Measurements from ENCODE around the gene PITRM1.
A peak's percentile ranks its signal among the peaks of the same experiment; 100 is the strongest.
"Not testable (repeated sequence)": the region's sequence is repeated elsewhere in the genome, so short reads cannot be mapped to it uniquely, and the experiment has no call there.

PITRM1 gene

DNA sequence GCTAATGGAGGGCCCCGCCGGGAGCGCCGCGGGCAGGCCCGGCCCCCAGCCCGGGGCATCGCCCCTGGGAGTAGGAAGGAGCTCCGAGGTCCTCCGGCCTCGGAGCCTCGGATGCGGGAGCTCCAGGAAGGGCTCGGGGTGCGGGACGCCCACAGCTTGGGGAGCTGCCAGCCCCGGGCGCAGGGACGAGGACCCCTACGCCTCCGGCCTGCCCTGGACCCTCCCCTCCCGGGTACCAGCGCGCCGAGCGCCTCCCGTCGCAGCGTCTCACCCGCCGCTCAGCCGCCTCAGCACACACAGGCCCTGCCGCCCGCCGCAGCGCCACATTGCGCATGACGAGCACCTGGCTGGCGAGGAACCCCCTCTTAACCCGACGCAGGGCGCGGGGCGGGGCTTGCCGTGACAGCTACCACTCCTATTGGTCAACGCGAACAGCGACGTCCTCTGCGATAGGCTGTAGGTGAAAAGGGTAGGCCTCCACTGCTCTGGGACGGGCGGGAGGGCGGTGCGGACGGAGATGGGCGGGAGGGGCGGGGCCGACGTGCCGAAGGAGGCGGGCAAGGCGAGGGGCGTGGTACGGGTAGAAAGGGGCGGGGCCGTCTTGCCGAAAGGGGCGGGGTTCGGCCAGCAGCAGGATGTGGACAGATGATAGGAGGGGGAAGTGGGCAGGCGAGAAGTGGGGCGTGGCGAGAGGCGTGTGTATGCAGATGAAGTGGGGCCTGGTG is at the start of gene PITRM1:
Gene PITRM1, minus strand, starts transcription at position 337 of the 725 bp plus-strand sequence. Its CDS starts 10 bp downstream, at position 327.
- peak; percentile 99 for DNase-seq (ENCODE audit: low spot score)

DNA sequence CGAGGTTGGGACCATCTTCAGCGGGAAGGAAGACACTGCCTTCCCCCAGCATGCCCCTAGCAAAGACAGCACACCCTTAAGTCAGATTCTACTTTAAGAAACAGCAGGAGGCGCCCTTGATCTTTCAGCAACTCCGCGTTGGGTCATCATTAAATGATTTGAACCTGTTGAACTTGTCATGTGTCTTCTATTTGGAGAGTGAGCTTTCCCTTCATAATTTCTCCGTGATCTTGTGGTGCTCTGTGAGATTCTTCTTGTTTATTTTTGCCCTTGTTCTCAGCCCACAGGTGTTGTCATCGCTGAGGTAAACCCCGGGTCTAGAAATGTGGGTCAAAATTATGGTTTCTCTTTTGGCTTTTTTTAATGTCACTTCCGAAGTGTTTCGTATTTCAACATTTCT is 49.5 kb upstream of the PITRM1 start:
- DNase-seq (ENCODE audit: low spot score), result peak; percentile 53

DNA sequence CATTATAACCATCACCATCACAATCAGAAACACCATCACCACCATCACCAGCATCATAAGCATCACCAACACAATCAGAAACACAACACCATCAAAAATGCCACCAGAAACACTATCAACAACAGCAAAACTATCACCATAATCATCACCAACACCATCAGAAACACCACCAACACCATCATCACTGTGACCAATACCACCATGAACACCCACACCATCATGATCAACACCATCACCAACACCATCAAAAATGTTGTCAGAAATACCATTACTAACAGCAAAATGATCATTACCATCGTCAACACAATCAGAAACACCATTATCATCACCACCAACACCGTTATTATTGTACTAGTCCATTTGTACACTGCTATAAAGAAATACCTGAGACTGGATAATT is 49.0 kb upstream of the PITRM1 start:
- not testable (repeated sequence) for DNase-seq (ENCODE audit: low spot score)

DNA sequence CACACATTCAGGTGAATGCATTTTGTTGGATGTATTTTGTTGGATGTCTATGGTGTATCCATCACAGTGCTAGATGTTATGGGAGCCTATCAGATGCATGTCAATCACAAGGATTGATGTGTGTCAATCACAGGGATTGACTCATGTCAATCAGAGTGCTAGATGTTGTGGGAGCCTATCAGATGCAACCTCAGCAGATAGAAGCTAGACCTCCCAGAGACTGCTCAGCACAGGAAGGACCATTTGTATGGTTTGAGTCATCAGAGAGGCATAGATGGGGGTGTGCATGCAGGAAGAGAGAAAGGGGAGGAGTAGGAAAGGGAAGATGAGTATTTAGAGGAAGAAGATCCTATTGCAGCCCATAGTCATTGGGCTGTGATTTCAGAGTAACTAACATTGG is 48.3 kb upstream of the PITRM1 start:
- DNase-seq (ENCODE audit: low spot score), result peak; percentile 37

- not testable (repeated sequence) for DNase-seq (ENCODE audit: low spot score)
Measured at GRCh38 chr10:3219021-3219628, 46.5 kb upstream of the PITRM1 start.

DNA sequence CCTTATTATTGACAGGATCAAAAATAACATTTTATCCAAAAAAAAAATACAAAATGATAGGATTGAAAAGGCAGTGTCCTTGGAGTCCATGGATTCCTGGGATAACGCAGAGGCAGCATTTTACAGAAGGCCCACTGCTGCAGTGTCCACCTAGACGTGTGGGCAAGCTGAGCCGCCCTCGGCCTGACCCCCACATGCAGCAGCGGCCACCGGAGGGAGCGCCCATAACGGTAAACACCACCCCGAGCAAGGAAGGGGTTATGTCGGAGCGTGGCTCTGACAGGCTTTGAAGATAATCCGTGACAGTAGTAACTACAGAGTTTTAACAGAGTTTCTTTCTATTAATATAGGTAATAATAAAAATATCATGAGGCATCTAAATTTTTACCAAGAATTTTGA is 45.3 kb upstream of the PITRM1 start:
- DNase-seq (ENCODE audit: low spot score), result no peak

DNA sequence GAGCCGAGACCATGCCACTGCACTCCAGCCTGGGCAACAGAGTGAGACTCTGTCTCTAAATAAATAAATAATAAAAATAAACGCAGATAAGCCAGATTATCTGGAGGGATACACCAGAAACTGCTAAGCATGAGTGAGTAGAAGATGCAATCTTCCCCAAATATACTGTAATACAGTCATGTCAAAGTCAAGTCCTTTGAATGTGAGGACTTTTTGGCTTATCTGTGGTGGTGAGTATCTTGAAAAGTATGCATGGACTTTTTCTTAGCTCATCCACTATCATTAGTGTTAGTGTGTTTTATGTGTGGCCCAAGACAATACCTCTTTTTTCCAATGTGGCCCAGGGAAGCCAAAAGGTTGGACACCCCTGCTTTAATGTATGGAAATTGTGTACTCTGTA is 44.7 kb upstream of the PITRM1 start:
- DNase-seq (ENCODE audit: low spot score), result peak; percentile 69

DNA sequence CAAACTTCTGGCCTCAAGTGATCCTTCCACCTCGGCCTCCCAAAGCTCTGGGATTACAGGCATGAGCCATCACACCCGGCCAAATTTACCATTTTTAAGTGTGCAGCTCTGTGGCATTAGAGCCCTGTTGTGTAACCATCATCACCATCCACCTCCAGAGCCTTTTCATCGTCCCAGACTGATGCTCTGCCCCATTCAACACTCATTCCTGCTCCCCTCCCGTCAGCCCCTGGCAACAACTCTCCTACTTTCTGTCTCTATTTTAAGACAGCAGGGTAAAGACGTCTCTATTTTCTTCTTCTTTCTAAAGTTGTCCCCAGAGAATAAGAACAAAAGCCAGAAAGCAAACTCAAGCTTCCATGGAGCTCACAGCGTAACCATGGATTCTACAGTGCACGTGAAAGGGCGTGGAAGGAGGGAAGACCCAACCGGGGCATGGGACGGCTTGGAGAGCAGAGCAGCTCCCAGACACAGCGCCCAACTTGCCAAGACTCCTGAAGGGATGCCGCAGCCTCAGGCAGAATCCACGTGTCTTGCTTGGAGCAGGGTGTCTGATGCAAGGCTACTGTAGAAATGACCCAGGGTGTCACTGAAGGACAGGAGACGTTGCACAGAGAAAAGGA is 42.7 kb upstream of the PITRM1 start:
- DNase-seq (ENCODE audit: low spot score), result no peak

DNA sequence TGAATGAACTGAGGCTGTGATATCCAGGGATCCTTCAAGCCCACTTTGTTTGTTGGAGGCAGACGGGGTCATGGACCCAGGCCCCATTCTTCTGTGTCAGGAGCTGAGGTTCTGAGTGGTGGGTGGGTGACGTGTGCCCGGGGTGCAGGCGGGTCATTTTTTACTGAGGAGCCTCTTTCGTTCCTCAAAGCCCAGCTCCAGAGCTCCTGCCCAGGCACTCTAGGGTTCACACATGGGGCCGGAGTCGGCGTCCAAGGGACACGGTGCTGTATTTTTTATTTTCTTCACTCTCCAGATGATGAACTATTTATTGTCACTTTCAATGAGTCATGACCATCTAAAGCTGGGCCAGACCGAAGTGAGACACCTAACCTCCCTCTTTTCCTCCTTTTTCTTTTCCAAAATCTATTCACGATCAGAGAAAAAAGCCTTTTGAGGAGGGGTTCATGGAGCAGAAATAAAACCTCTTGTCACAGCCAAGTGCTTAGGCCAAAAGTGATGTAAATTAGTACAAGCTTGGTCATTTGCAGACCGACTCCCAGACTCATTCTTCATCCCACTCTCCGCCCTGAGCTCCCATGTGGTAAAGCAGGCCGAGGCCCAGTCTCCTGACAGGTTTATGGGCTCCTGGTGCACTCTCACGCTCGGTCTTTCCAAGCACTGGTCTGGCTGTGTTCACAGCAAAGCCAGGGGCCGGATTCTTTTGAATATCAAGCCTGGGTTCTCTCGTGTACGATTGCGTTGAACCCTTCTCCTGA is 41.4 kb upstream of the PITRM1 start:
- DNase-seq (ENCODE audit: low spot score), result no peak

- no peak for DNase-seq (ENCODE audit: low spot score)
Measured at GRCh38 chr10:3213208-3213607, 40.6 kb upstream of the PITRM1 start.

- DNase-seq (ENCODE audit: low spot score), result no peak
Measured at GRCh38 chr10:3210251-3210877, 37.8 kb upstream of the PITRM1 start.

DNA sequence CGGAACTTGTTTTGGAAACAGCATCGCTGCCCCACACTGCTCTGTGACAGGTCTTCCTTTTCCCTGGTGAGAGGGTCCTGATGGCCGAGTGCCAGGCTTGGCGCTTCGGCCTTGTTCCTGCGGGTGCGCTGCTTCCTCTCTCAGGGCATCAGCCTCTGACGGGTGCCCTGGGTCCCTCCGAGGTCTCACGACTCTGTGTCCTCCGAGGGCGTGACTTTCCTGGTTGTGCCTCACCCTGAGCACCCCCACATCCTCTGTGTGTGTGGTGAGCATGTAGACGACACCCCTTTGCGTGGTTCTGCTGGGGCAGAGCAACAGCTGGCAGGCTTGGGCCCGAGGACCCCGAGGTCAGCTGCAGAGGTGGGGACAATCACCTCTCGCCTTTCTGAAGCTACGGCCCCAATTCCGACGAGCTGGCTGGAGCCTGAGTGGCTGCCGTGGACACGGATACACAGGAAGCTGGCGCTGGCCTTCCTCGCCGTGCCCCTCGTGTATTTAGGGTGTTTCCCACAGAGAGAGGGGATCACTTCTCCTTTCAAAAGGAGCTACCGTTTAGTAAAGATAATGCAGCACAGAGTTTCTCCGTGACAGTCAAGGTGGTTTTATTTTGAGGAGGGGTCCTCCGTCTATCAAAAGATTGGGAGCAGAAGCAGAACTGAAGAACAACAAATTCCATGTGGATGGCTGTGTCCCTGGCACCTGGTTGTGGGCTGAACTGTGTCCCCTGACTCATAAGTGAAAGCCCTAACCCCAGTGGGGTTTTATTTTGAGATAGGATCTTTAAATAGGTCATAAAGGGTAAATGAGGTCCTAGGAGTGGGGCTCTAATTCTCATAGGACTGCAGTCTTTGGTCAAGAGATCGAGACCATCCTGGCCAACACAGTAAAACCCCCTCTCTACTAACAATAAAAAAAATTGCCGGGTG is 36.2 kb upstream of the PITRM1 start:
- no peak for DNase-seq (ENCODE audit: low spot score)

- no peak for DNase-seq (ENCODE audit: low spot score)
Measured at GRCh38 chr10:3207351-3207750, 34.8 kb upstream of the PITRM1 start.

- no peak for DNase-seq (ENCODE audit: low spot score)
Measured at GRCh38 chr10:3206511-3207157, 34.1 kb upstream of the PITRM1 start.

- DNase-seq (ENCODE audit: low spot score), result no peak
Measured at GRCh38 chr10:3203972-3204371, 31.4 kb upstream of the PITRM1 start.

DNA sequence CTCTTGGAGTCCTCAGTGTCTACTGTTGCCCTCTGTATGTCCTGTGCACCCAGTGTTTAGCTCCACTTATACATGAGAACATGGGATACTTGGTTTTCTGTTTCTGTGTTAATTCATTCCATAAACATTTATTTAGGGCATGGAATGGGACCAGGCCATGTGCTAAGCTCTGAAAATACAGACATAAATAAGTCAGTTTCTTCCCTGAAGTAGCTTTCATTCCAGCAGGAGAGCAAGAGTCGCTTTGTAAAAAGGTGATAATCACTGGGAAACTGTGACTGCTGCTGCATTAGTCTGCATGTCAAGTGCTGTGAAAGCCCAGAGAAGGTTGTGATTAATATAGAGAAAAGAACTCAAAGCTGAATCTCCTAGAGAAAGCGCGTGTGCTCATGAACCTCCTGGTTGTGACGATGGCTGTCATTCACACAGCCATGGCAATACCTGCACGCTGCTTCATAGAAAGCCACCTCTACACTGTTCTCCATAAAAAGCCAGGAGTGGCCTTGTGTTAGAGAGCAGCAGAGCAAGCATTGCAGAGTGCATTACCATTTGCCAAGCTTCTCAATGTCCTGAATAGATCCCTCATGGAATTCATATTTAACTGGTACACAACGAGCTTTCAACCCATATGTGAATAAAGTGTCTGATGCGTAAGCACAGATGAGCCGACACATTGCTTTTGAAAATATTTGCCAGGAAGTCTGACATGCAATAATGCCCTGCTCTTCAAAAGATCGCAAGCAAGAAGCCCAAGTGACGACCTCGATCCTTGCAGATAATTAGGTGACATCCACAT is 30.6 kb upstream of the PITRM1 start:
- DNase-seq (ENCODE audit: low spot score), result no peak

DNA sequence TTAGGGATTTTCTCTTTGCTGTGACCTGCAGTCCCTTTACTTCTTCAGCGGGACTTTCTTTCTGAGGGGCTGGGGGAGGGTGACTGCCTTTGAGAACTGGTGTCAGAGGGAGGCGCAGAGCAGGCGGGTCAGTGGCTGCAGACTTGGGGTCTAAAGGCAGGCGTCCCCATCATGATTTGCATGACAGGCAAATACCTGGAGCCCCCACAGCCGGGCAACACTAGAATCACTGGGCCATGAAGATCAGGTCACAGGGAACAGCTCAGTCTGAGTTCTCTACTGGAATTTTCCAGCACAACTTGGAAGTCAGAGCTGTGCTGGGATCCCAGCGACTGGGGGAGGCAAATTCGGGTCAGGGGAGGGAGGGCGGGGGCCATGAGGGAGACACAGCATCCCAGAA is 29.2 kb upstream of the PITRM1 start:
- no peak for DNase-seq (ENCODE audit: low spot score)

GRCh38 chr10:3199488-3199887 is 26.9 kb upstream of the PITRM1 start:
- DNase-seq (ENCODE audit: low spot score), result no peak

GRCh38 chr10:3198900-3199299 is 26.3 kb upstream of the PITRM1 start:
- no peak for DNase-seq (ENCODE audit: low spot score)
